ENCODE results near the gene CRIP3. TPM values are rescaled to one million over a fixed set of nuclear protein-coding genes. Genes with fewer than 3 reads are reported as not detected.

Gene CRIP3
- total RNA-seq, 4 donors from 2014 or later: 0.45 to 0.93 TPM; not detected in 2

- no peaks in the 10 kb centered on the region for H3K9me3 ChIP-seq
- no peak overlapping the region for H3K4me3 ChIP-seq (replicated peaks in 1 of 3)
- H3K36me3 ChIP-seq: no peaks in the 10 kb centered on the region
- no peak overlapping the region for H3K27ac ChIP-seq
- H3K27me3 ChIP-seq: no peaks in the 10 kb centered on the region
- intact Hi-C loops (cut with DNase I): no loop called here
- TF ChIP-seq CTCF (IDR thresholded peaks at IDR 0.05): no peak
- H3K4me1 ChIP-seq: no peaks in the 10 kb centered on the region
- DNase-seq: no peak
- WGBS, 2 donors: 69 to 72% methylated on average over 9 of the region's 9 CpGs
These were observed 26.6 kb downstream of the CRIP3 start for GRCh38 chr6:43282060-43282459.

- Histone ChIP-seq H3K9me3 (no peaks in the 10 kb centered on the region), H3K27me3 (no peaks in the 10 kb centered on the region), H3K36me3 (no peaks in the 10 kb centered on the region), H3K4me1 (peaks cover 9 to 12% of the 10 kb centered on the region in 2 donors), H3K27ac (no peak overlapping the region), H3K4me3 (replicated peaks in 1 of 3) (no peak overlapping the region)
- TF ChIP-seq POLR2A (IDR thresholded peaks at IDR 0.05): no peak
- TF ChIP-seq CTCF (IDR thresholded peaks at IDR 0.05): no peak
- WGBS, 2 donors: 89 to 91% methylated on average over 2 of the region's 2 CpGs
- no peak for DNase-seq
- intact Hi-C loops (cut with DNase I): no loop called here
These were observed 28.4 kb downstream of the CRIP3 start for GRCh38 chr6:43280234-43280633.

DNA sequence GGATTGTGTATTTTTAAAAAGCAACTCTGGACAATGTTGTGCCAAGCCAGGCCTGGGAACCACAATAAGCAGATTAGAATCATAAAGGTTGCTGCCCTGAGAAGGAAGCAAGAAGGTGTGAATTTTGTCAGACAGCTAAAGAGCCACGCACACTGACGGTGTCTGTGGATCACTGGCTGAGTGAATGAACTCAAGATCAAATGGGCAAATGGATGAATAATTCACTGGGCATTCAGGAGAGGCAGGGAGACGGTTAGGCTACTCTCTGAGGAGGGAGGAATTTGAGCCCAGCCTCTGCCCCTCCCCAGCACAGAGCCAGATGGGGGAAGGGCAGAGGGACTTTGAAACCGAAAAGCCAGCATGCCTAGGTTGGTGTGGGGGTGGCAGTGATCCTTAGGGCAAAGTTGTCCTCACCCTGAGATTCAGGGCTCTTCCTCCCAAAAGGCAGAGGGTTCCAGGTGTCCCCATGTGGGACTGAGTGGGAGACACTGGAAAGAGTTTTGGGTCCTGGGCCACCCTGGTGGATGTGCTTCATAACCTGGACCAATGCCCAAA, 30.0 kb downstream of the CRIP3 start:
- no peak for DNase-seq
- H3K9me3 ChIP-seq: no peaks in the 10 kb centered on the region
- H3K4me3 ChIP-seq (replicated peaks in 1 of 3): no peak overlapping the region
- H3K27me3 ChIP-seq: no peaks in the 10 kb centered on the region
- H3K27ac ChIP-seq: no peak overlapping the region
- H3K4me1 ChIP-seq: peaks cover 10 to 18% of the 10 kb centered on the region in 2 donors
- TF ChIP-seq POLR2A (IDR thresholded peaks at IDR 0.05): no peak
- TF ChIP-seq CTCF (IDR thresholded peaks at IDR 0.05): no peak
- intact Hi-C loops (cut with DNase I): no loop called here
- WGBS, 2 donors: 77 to 82% methylated on average over 4 of the region's 4 CpGs
- no peaks in the 10 kb centered on the region for H3K36me3 ChIP-seq

GRCh38 chr6:43277643-43278523, 30.7 kb downstream of the CRIP3 start:
- no peak for DNase-seq
- H3K36me3 ChIP-seq: no peaks in the 10 kb centered on the region
- peaks cover 10 to 18% of the 10 kb centered on the region in 2 donors for H3K4me1 ChIP-seq
- 71 to 83% methylated on average over 13 of the region's 13 CpGs for WGBS, 2 donors
- H3K27ac ChIP-seq: no peak overlapping the region
- H3K9me3 ChIP-seq: no peaks in the 10 kb centered on the region
- intact Hi-C loops (cut with DNase I): no loop called here
- no peak overlapping the region for H3K4me3 ChIP-seq (replicated peaks in 1 of 3)
- H3K27me3 ChIP-seq: no peaks in the 10 kb centered on the region
- TF ChIP-seq CTCF (IDR thresholded peaks at IDR 0.05) (no peak), POLR2A (IDR thresholded peaks at IDR 0.05) (no peak)

- no peak for TF ChIP-seq POLR2A (IDR thresholded peaks at IDR 0.05)
- no peak for TF ChIP-seq CTCF (IDR thresholded peaks at IDR 0.05)
- H3K36me3 ChIP-seq: no peaks in the 10 kb centered on the region
- H3K4me1 ChIP-seq: peaks cover 10 to 18% of the 10 kb centered on the region in 2 donors
- WGBS, 2 donors: 80 to 84% methylated on average over 6 of the region's 6 CpGs
- H3K27me3 ChIP-seq: no peaks in the 10 kb centered on the region
- no peak for DNase-seq
- H3K9me3 ChIP-seq: no peaks in the 10 kb centered on the region
- H3K27ac ChIP-seq: no peak overlapping the region
- no peak overlapping the region for H3K4me3 ChIP-seq (replicated peaks in 1 of 3)
- intact Hi-C loops (cut with DNase I): no loop called here
These were observed 31.4 kb downstream of the CRIP3 start for GRCh38 chr6:43277306-43277642.
